Smooth muscle cell of the coronary artery (primary cell): ENCODE data around the gene C22orf31. TPM values are rescaled to one million over a fixed set of nuclear protein-coding genes. Genes with fewer than 3 reads are reported as not detected.

Experiments
- total RNA-seq: library from RNA; depleted of rRNA; stranded (reverse); fragments of >200 nt; gene quantifications from 2 replicates; pipeline ENCODE4 v1.2.3, GENCODE V29; 2014; ENCODE audit warnings: low replicate concordance

C22orf31 gene
- 0.35 TPM in 1 of 2 replicates, not detected in the other for total RNA-seq

DNA sequence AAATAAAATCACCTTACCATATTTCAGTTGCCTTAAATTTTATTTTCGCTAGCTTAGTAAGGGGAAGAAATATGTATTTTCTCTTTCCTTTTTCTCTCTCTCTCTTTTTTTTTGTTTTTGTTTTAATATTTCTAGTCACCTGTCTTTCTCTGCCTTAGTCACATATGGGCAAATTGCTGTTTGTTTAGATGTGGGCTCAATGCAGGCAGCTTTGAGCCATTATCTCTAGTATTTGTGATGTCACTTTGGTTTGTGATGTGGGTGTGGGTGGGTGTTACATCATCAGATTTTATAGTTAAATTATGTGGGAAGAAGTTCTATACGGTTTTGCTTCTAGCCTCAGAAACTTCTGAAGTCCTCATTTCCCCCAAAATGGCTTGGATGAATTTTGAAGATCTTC lies at the start of gene C22orf31:
Gene C22orf31, minus strand, starts transcription at position 59 of the 400 bp plus-strand sequence. Its CDS starts 39 bp downstream, at position 20.

DNA sequence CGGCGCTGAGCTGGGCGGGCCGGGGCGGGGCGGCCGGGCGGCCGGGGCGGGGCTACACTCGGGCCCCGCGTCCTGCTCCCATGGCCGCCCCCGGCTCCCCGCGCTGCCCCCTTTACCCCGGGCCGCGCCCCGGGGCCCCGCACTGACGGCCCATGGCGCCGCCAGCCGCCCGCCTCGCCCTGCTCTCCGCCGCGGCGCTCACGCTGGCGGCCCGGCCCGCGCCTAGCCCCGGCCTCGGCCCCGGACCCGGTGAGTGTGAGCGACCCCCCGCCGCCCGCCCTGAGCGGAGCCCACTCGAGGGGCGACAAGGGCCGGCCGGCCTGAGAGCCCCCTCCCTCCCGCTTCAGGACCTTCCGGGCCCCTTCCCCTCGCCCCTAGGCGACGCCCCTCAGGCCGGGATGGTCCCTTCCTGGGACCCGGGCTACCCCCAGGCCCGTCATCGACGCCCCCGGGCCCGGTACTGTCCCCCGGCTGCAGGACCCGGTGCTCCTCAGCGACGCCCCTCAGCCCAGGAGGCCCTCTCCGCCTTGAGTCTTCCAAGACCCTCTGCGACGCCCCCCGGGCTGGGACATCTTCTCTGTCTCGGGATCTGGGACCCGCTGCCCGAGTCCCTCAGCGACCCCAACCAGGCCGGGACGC lies 11.5 kb upstream of the C22orf31 start, which contains the start of gene KREMEN1:
Gene KREMEN1, plus strand, starts transcription at position 57 of the 639 bp plus-strand sequence. Its CDS starts 96 bp downstream, at position 153.

Other genes with a start within 250 kb of the C22orf31 start
- gene ZNRF3, start 178.3 kb downstream of the C22orf31 start, total RNA-seq: 1.9 and 2.3 TPM in 2 replicates
- gene KREMEN1, start 11.2 kb upstream of the C22orf31 start, total RNA-seq: 0.98 and 8.8 TPM in 2 replicates
- gene EMID1, start 144.1 kb upstream of the C22orf31 start, total RNA-seq: 0.08 and 0.23 TPM in 2 replicates
- gene RHBDD3, start 206.2 kb upstream of the C22orf31 start, total RNA-seq: 6.8 and 16.2 TPM in 2 replicates
- gene EWSR1, start 206.4 kb upstream of the C22orf31 start, total RNA-seq: 110 and 151 TPM in 2 replicates
- gene GAS2L1, start 244.8 kb upstream of the C22orf31 start, total RNA-seq: 5.9 TPM in 2 replicates